Activated T-cell treated with anti-CD3 and anti-CD28 coated beads, Interleukin-2, amount 50 U/mL, for 72 hours (primary cell): ENCODE results near the gene MSH5. TPM values are rescaled to one million over a fixed set of nuclear protein-coding genes. Genes with fewer than 3 reads are reported as not detected.
"Not testable (repeated sequence)": the region's sequence is repeated elsewhere in the genome, so short reads cannot be mapped to it uniquely, and the experiment has no call there.

Experiments
- ATAC-seq, 2 donors: fragments of 150-1000 bp; cut with Tn5 transposase; replicated peaks in 1 of 2; 2 replicates each; pipeline ENCODE4 v1.10.0; 2021; ENCODE audit warnings: moderate library complexity in 2 of 2, mild to moderate bottlenecking in 1 of 2
- DNase-seq, 2 donors: peaks; one replicate each; pipeline ENCODE4 v3.0.0; 2021 to 2022; ENCODE audit warnings: mixed read lengths in 1 of 2
- H3K27ac Mint-ChIP-seq: one replicate; pipeline ENCODE4 v1.8.0; 2022; ENCODE audit warnings: mild to moderate bottlenecking, moderate library complexity, mixed read lengths
- H3K27me3 Mint-ChIP-seq: one replicate; pipeline ENCODE4 v1.8.0; 2022; ENCODE audit warnings: low read depth, mixed read lengths
- H3K36me3 Mint-ChIP-seq, 2 donors: one replicate each; pipeline ENCODE4 v1.8.0; 2022; ENCODE audit warnings: mixed read lengths in 2 of 2, mild to moderate bottlenecking in 1 of 2; ENCODE audit not compliant: insufficient read depth in 2 of 2
- H3K4me1 Mint-ChIP-seq: one replicate; pipeline ENCODE4 v1.8.0; 2022; ENCODE audit warnings: low read depth, mixed read lengths
- H3K4me3 Mint-ChIP-seq, 2 donors: one replicate each; pipeline ENCODE4 v1.8.0; 2022; ENCODE audit warnings: mild to moderate bottlenecking in 2 of 2, mixed read lengths in 2 of 2, moderate library complexity in 2 of 2
- H3K9me3 Mint-ChIP-seq, 2 donors: one replicate each; pipeline ENCODE4 v1.8.0; 2022; ENCODE audit warnings: mixed read lengths in 2 of 2
- total RNA-seq, 2 donors: library from RNA; stranded (reverse); gene quantifications; one replicate each; pipeline ENCODE4 v1.2.3, GENCODE V29; 2022

Gene MSH5
- total RNA-seq, 2 donors from 2014 or later: 84.9 to 98.4 TPM

DNA sequence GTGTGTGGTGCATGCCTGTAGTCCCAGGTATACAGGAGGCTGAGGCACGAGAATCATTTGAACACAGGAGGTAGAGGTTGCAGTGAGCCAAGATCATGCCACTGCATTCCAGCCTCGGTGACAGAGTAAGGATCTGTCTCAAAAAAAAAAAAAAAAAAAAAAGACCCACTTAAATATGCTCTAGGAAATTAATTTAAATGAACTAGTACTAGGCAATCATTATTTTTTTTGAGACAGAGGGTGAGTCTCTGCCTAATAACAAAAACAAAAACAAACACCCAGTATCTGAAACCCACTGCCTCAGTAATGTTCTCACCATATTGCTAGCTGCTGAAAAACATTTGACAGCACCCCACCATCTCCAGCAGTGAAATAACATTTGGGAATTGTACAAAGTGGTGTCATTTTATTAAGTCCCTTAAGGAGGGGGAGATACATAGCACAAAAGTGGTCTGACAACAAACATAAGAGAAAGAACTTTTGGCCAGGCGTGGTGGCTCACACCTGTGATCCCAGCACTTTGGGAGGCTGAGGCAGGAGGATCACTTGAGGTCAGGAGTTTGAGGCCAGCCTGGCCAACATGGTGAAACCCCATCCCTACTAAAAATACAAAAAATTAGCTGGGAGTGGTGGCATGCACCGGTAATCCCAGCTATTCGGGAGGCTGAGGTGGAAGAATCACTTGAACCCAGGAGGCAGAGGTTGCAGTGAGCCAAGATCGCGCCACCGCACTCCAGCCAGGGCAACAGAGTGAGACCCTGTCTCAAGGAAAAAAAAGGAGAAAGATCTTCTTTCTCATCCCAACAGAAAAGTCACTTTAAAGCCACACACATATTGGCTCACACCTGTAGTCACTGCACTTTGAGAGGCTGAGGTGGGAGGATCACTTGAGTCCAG lies 61.5 kb downstream of the MSH5 start:
- Mint-ChIP-seq H3K4me1 (peaks cover 46% of the 10 kb centered on the region), H3K36me3 (peaks cover 4 to 15% of the 10 kb centered on the region in 2 donors)
- not testable (repeated sequence) for DNase-seq, H3K27ac Mint-ChIP-seq, ATAC-seq, H3K9me3 Mint-ChIP-seq, H3K4me3 Mint-ChIP-seq, H3K27me3 Mint-ChIP-seq

DNA sequence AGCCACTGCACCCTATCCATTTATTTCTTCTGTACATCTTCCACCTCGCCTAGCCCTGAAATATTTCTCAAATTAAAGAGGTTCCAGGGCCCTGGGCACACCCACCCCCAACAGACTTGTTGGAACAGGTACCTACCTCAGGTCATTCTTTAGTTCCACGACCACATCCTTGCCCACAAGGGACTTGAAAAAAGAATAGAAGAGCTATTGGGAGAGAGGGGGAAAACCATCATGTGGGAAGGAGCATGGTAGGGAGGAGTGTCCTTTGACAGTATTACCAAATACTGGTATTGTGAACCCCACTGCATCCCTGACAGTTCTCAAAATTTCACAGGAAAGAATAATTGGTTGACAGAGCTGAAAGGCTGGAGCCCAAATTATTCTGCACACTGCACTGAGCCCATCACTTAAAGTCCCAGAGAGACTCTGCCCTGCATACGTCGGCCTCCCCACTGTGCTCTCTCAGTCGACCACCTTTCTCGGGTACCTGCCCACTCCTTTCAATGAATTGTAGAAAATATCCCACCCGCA lies 66.2 kb downstream of the MSH5 start:
- no peaks in the 10 kb centered on the region for H3K9me3 Mint-ChIP-seq
- H3K27me3 Mint-ChIP-seq: no peaks in the 10 kb centered on the region
- DNase-seq (no peak), ATAC-seq (peak; percentile 13)
- H3K4me1 Mint-ChIP-seq: peaks cover 37% of the 10 kb centered on the region
- H3K27ac Mint-ChIP-seq: peak overlapping the region; percentile 99
- H3K36me3 Mint-ChIP-seq: peaks cover 4 to 17% of the 10 kb centered on the region in 2 donors
- peak overlapping the region; percentile 99 to 100 for H3K4me3 Mint-ChIP-seq

DNA sequence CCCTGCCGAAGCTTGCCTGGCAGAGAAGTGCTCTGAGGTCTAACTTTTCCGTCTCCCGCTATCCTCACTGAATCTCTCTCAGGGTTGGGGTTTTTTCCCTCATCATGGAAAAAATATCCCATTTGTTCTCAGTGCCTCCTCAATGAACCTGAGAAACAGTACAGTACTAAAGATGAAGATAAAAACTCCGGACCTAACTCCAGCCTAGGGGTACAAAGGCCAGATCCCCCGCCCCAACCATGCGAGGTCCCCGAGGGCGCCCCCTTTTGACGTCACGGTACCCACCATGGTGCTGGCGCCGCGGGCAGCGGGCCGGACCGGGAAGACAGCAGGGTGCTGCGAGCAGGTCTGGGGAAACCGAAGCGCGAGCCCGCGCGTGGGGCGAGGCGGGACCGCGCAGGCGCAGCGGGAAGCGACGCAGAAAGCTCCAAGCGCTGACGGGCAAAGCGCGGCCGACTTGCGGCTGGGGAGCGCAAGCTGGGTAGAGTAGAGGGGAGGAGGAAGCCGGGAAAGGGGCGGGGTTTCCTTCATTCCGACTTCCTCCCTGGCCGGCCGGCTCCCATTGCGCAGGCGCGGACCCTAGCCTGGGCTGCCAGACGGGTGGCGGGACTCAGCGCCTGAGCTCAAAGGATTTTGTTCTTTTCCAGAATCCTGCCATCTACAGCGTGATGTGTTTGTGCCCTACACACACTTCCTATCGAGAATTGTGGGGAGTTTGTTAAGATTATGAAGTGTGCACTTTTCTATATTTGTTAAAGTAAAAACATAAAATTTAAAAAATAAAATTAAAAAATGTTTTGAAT lies 66.9 kb downstream of the MSH5 start, which contains the start of gene LSM2:
LSM2 (minus strand) TSS at position 497 of the 803 bp plus-strand sequence; CDS start at position 288, 209 bp downstream.
- peak; percentile 98 to 99 for DNase-seq
- peak; percentile 97 to 98 for ATAC-seq
- Mint-ChIP-seq H3K36me3 (peaks cover 4 to 14% of the 10 kb centered on the region in 2 donors), H3K9me3 (no peaks in the 10 kb centered on the region), H3K27ac (peak within 1 kb of the TSS; percentile 99), H3K27me3 (no peaks in the 10 kb centered on the region), H3K4me1 (peaks cover 37% of the 10 kb centered on the region), H3K4me3 (peak within 1 kb of the TSS; percentile 99 to 100)

DNA sequence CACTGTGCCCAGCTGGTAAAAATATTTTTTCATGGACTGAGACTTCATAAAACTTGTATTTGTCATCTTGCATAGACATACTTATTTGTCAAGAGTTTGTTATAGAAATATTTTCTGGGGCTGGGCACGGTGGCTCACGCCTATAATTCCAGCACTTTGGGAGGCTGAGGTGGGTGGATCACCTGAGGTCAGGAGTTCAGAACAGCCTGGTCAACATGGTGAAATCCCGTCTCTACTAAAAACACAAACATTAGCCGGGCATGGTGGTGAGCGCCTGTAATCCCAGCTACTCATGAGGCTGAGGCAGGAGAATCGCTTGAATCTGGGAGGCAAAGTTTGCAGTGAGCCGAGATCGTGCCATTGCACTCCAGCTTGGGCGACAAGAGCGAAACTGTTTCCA lies 68.8 kb downstream of the MSH5 start:
- H3K4me3 Mint-ChIP-seq, DNase-seq, H3K27ac Mint-ChIP-seq, H3K36me3 Mint-ChIP-seq, H3K9me3 Mint-ChIP-seq, ATAC-seq, H3K27me3 Mint-ChIP-seq: not testable (repeated sequence)
- H3K4me1 Mint-ChIP-seq: peaks cover 46% of the 10 kb centered on the region

DNA sequence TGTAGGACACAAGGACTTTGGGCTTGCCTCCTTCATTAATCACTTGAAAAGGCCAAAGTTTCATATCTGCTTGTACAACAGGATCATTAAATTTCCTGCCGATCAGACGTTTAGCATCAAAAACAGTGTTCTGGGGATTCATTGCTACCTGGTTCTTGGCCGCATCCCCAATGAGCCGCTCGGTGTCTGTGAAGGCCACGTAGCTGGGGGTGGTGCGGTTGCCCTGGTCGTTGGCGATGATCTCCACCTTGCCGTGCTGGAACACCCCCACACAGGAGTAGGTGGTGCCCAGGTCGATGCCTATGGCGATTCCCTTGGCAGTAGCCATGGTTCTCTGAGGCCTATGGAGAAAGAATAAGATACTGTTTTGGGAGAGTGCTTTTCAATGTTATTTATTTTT lies 71.8 kb downstream of the MSH5 start:
- no peak for ATAC-seq
- Mint-ChIP-seq H3K4me1 (peaks cover 27% of the 10 kb centered on the region), H3K36me3 (peaks cover 0 to 1% of the 10 kb centered on the region in 2 donors), H3K4me3 (peak overlapping the region in 1 of 2 donors; percentile 99), H3K27ac (peak overlapping the region; percentile 100), H3K27me3 (no peaks in the 10 kb centered on the region), H3K9me3 (no peaks in the 10 kb centered on the region)
- DNase-seq: no peak

Other genes with a start within 250 kb of the MSH5 start
- gene MICB, start 241.9 kb upstream of the MSH5 start, total RNA-seq: 10 to 100 TPM; 18.7 to 22.3 TPM
- gene MCCD1, start 211.0 kb upstream of the MSH5 start, total RNA-seq: not detected
- 100 to 1,000 TPM; 567 to 644 TPM for gene DDX39B, start 198.0 kb upstream of the MSH5 start, total RNA-seq
- 1 to 10 TPM; 4.1 to 5.6 TPM for gene ATP6V1G2, start 193.4 kb upstream of the MSH5 start, total RNA-seq
- 10 to 100 TPM; 28.0 to 36.6 TPM for gene NFKBIL1, start 192.4 kb upstream of the MSH5 start, total RNA-seq
- 100 to 1,000 TPM in 1 of 2 donors, 10 to 100 TPM in 1; 77.2 to 110 TPM for gene LTA, start 167.7 kb upstream of the MSH5 start, total RNA-seq
- 10 to 100 TPM; 30.7 to 57.8 TPM for gene TNF, start 164.4 kb upstream of the MSH5 start, total RNA-seq
- gene LTB, start 157.6 kb upstream of the MSH5 start, total RNA-seq: 10 to 100 TPM; 43.4 to 61.8 TPM
- gene LST1, start 153.7 kb upstream of the MSH5 start, total RNA-seq: 10 to 100 TPM; 24.6 to 27.0 TPM
- 10 to 100 TPM; 15.0 to 24.7 TPM for gene NCR3, start 147.0 kb upstream of the MSH5 start, total RNA-seq
- gene AIF1, start 124.8 kb upstream of the MSH5 start, total RNA-seq: 10 to 100 TPM; 68.7 to 98.1 TPM
- gene PRRC2A, start 119.3 kb upstream of the MSH5 start, total RNA-seq: 100 to 1,000 TPM; 260 to 285 TPM
- gene BAG6, start 87.3 kb upstream of the MSH5 start, total RNA-seq: 100 to 1,000 TPM; 265 to 272 TPM
- 1 to 10 TPM; 5.0 to 6.0 TPM for gene APOM, start 84.1 kb upstream of the MSH5 start, total RNA-seq
- 10 to 100 TPM; 21.1 to 22.5 TPM for gene C6orf47, start 79.2 kb upstream of the MSH5 start, total RNA-seq
- gene GPANK1, start 75.0 kb upstream of the MSH5 start, total RNA-seq: 10 to 100 TPM; 30.3 to 37.7 TPM
- gene CSNK2B, start 73.9 kb upstream of the MSH5 start, total RNA-seq: 100 to 1,000 TPM; 208 to 209 TPM
- gene LY6G5B, start 70.0 kb upstream of the MSH5 start, total RNA-seq: 10 to 100 TPM; 21.3 to 26.9 TPM
- gene LY6G5C, start 58.9 kb upstream of the MSH5 start, total RNA-seq: 1 to 10 TPM; 2.3 to 6.9 TPM
- gene ABHD16A, start 36.7 kb upstream of the MSH5 start, total RNA-seq: 10 to 100 TPM; 48.9 TPM
- not detected for gene LY6G6F, start 33.1 kb upstream of the MSH5 start, total RNA-seq
- not detected for gene LY6G6D, start 24.7 kb upstream of the MSH5 start, total RNA-seq
- gene LY6G6C, start 18.3 kb upstream of the MSH5 start, total RNA-seq: under 1 TPM; 0.25 to 0.67 TPM
- gene MPIG6B, start 16.6 kb upstream of the MSH5 start, total RNA-seq: under 1 TPM in 1 of 2 donors, not detected in 1; 0.10 TPM
- 10 to 100 TPM; 19.0 to 19.6 TPM for gene DDAH2, start 10.7 kb upstream of the MSH5 start, total RNA-seq
- 100 to 1,000 TPM; 253 to 318 TPM for gene CLIC1, start 3.5 kb upstream of the MSH5 start, total RNA-seq
- 10 to 100 TPM; 15.7 to 18.0 TPM for gene SAPCD1, start 22.7 kb downstream of the MSH5 start, total RNA-seq
- gene VWA7, start 37.3 kb downstream of the MSH5 start, total RNA-seq: 1 to 10 TPM; 3.3 to 3.4 TPM
- 100 to 1,000 TPM in 1 of 2 donors, 10 to 100 TPM in 1; 91.3 to 101 TPM for gene VARS1, start 55.7 kb downstream of the MSH5 start, total RNA-seq
- 100 to 1,000 TPM; 122 to 123 TPM for gene LSM2, start 67.0 kb downstream of the MSH5 start, total RNA-seq
- gene HSPA1L, start 75.3 kb downstream of the MSH5 start, total RNA-seq: 1 to 10 TPM; 2.9 to 3.1 TPM
- gene HSPA1A, start 75.5 kb downstream of the MSH5 start, total RNA-seq: 10 to 100 TPM; 16.5 to 37.6 TPM
- 10 to 100 TPM; 31.6 to 44.9 TPM for gene HSPA1B, start 87.7 kb downstream of the MSH5 start, total RNA-seq
- 10 to 100 TPM; 24.0 to 27.1 TPM for gene NEU1, start 122.8 kb downstream of the MSH5 start, total RNA-seq
- gene SLC44A4, start 139.0 kb downstream of the MSH5 start, total RNA-seq: under 1 TPM; 0.22 to 0.23 TPM
- gene EHMT2, start 157.7 kb downstream of the MSH5 start, total RNA-seq: 10 to 100 TPM; 49.2 to 64.7 TPM
- gene ZBTB12, start 162.1 kb downstream of the MSH5 start, total RNA-seq: 1 to 10 TPM in 1 of 2 donors, under 1 TPM in 1; 0.88 to 1.9 TPM
- gene C2, start 187.7 kb downstream of the MSH5 start, total RNA-seq: 1 to 10 TPM; 3.4 to 5.1 TPM
- gene CFB, start 206.1 kb downstream of the MSH5 start, total RNA-seq: 1 to 10 TPM; 1.1 to 3.5 TPM
- gene NELFE, start 219.0 kb downstream of the MSH5 start, total RNA-seq: 10 to 100 TPM; 65.0 to 71.5 TPM
- 10 to 100 TPM; 75.7 to 79.7 TPM for gene SKIC2, start 219.2 kb downstream of the MSH5 start, total RNA-seq
- gene DXO, start 232.1 kb downstream of the MSH5 start, total RNA-seq: 10 to 100 TPM; 23.3 to 34.7 TPM
- 1 to 10 TPM; 6.9 to 7.6 TPM for gene C4A, start 242.1 kb downstream of the MSH5 start, total RNA-seq